ENCODE results near the gene ROR2.

DNA sequence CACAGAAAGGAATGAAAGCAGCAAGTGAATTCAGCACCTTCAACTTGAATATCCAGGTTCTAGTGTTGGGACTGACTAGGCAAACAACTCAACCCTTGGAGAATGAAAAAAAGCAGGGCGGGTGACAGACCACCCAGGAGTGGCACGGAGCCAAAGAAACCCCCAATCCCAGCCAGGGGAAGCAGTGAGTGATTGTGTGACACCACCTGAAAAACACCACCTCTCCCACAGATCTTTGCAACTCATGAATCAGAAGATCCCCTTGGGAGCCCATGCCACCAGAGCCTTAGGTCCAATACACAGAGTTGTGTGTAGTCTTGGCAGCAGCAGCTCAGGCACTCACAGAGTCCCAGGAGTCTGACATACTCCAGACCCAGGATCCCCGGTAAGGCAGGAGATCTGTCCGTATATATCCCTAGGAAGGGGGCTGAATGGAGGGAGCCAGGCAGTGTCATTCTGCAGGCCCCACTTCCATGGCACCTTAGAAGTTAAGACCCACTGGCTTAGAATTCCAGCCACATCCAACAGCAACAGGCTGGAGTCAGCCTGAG is 22.1 kb upstream of the ROR2 start:
- TF ChIP-seq, protein P1, sequence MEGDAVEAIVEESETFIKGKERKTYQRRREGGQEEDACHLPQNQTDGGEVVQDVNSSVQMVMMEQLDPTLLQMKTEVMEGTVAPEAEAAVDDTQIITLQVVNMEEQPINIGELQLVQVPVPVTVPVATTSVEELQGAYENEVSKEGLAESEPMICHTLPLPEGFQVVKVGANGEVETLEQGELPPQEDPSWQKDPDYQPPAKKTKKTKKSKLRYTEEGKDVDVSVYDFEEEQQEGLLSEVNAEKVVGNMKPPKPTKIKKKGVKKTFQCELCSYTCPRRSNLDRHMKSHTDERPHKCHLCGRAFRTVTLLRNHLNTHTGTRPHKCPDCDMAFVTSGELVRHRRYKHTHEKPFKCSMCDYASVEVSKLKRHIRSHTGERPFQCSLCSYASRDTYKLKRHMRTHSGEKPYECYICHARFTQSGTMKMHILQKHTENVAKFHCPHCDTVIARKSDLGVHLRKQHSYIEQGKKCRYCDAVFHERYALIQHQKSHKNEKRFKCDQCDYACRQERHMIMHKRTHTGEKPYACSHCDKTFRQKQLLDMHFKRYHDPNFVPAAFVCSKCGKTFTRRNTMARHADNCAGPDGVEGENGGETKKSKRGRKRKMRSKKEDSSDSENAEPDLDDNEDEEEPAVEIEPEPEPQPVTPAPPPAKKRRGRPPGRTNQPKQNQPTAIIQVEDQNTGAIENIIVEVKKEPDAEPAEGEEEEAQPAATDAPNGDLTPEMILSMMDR (IDR thresholded peaks at IDR 0.05): no peak
- TF ChIP-seq POLR2A (IDR thresholded peaks at IDR 0.05): no peak
